K562 (cell line): ENCODE results near the gene TMEM184B. TPM values are rescaled to one million over a fixed set of nuclear protein-coding genes. Genes with fewer than 3 reads are reported as not detected.

Source experiments
- ATAC-seq: fragments of 200-7000 bp; cut with Tn5 transposase; 3 replicates; pipeline ENCODE4 v1.9.1; 2020; ENCODE audit warnings: moderate library complexity
- BruUV-seq: library from RNA; stranded (reverse); fragments of 400-500 nt; replicated peaks from 2 replicates; lab custom pipeline; 2021; lab: Mats Ljungman, UMichigan
- CTCF ChIA-PET: fragments of 300-600 bp; formaldehyde crosslinking; extraction: SDS; loops from one replicate; lab custom pipeline; 2021; ENCODE audit warnings: low intra/inter-chr PET ratio; lab: Yijun Ruan, JAX
- POLR2A ChIA-PET: fragments of 300-600, 350-650 bp; sonication (Branson Sonifier 250); formaldehyde crosslinking; extraction: SDS; loops from one replicate; lab custom pipeline; 2021; ENCODE audit warnings: antibody characterized with exemption, inconsistent platforms; lab: Yijun Ruan, JAX
- DNase-seq, 4 experiments: peaks; one replicate each; pipeline versions ENCODE4 v3.0.0 to v3.0.0-alpha.2; 2011 to 2018; ENCODE audit warnings: low spot score in 3 of 4, mixed read lengths in 3 of 4; ENCODE audit errors: extremely low read depth in 1 of 4
- FAIRE-seq: peaks from 2 replicates; lab custom pipeline; 2011; peaks lifted over from hg19 to GRCh38; lab: Jason Lieb, UNC
- H2AFZ ChIP-seq: 2 replicates; pipeline ENCODE4 v1.6.0; 2011; ENCODE audit warnings: low read depth, low read length, control low read depth, inconsistent platforms
- H3K27ac ChIP-seq: fragments of 200-600 bp; 3 replicates; pipeline ENCODE4 v1.8.0; 2011; ENCODE audit warnings: low read depth, mild to moderate bottlenecking, control low read depth, inconsistent platforms, low read length, moderate library complexity, mixed read lengths; ENCODE audit errors: extremely low read depth
- H3K27me3 ChIP-seq, 2 experiments: fragments of 300-600 bp in 1 of 2; 2 replicates in 1 of 2; 3 replicates in 1 of 2; pipeline versions ENCODE4 v1.6.0 to v1.8.0; 2011; ENCODE audit warnings: inconsistent platforms in 2 of 2, low read length in 2 of 2, mild to moderate bottlenecking in 1 of 2, mixed read lengths in 1 of 2, moderate library complexity in 1 of 2; ENCODE audit not compliant: control insufficient read depth in 2 of 2, insufficient read depth in 2 of 2
- H3K36me3 ChIP-seq: fragments of 300-600 bp; 3 replicates; pipeline ENCODE4 v1.8.0; 2011; ENCODE audit warnings: mild to moderate bottlenecking, low read length, inconsistent platforms; ENCODE audit not compliant: control insufficient read depth, insufficient read depth
- H3K4me1 ChIP-seq, 2 experiments: fragments of 200-600 bp in 1 of 2; replicated peaks in 1 of 2; 2 replicates in 1 of 2; 3 replicates in 1 of 2; pipeline versions ENCODE4 v1.5.1 to v1.8.0; 2011; ENCODE audit warnings: inconsistent platforms in 2 of 2, low read length in 2 of 2, mild to moderate bottlenecking in 1 of 2, mixed read lengths in 1 of 2, moderate library complexity in 1 of 2; ENCODE audit not compliant: control insufficient read depth in 2 of 2, insufficient read depth in 2 of 2
- H3K4me2 ChIP-seq: 2 replicates; pipeline ENCODE4 v1.6.1; 2011; ENCODE audit warnings: low read length, control low read depth, inconsistent platforms, mixed read lengths; ENCODE audit not compliant: insufficient read depth
- H3K4me3 ChIP-seq: fragments of 200-600 bp; sonication (generic), shearing (Covaris generic); 2 replicates; pipeline ENCODE4 v1.5.1; 2016; ENCODE audit warnings: control low read depth, inconsistent platforms
- H3K79me2 ChIP-seq: fragments of 200-600 bp; 3 replicates; pipeline ENCODE4 v1.8.0; 2011; ENCODE audit warnings: low read length, inconsistent platforms; ENCODE audit not compliant: control insufficient read depth, insufficient read depth
- H3K9ac ChIP-seq, 2 experiments: 2 replicates each; pipeline versions ENCODE4 v1.6.0 to v1.6.1; 2011; ENCODE audit warnings: low read depth in 2 of 2, low read length in 2 of 2, control low read depth in 1 of 2, inconsistent platforms in 1 of 2, mild to moderate bottlenecking in 1 of 2, mixed read lengths in 1 of 2; ENCODE audit not compliant: insufficient read depth in 1 of 2
- H3K9me1 ChIP-seq: one replicate; pipeline ENCODE4 v1.6.0; 2011; ENCODE audit warnings: inconsistent platforms, mild to moderate bottlenecking, low read length, moderate library complexity; ENCODE audit not compliant: control insufficient read depth, insufficient read depth
- H3K9me3 ChIP-seq: replicated peaks from 2 replicates; pipeline ENCODE4 v1.5.1; 2011; ENCODE audit warnings: low read depth, low read length, inconsistent platforms; ENCODE audit not compliant: control insufficient read depth, insufficient read depth
- H4K20me1 ChIP-seq: replicated peaks from 2 replicates; pipeline ENCODE4 v1.6.1; 2011; ENCODE audit warnings: low read length, inconsistent platforms, mixed read lengths; ENCODE audit not compliant: control insufficient read depth, insufficient read depth
- BMI1 ChIP-seq: fragments of 150-350 bp; IDR thresholded peaks from 2 replicates; pipeline ENCODE4 v1.6.1; 2014; ENCODE audit warnings: low read length
- MCM2 ChIP-seq: fragments of 450-650 bp; IDR thresholded peaks from 2 replicates; pipeline ENCODE4 v1.6.1; 2017; ENCODE audit warnings: low read depth, mild to moderate bottlenecking
- MYBL2 ChIP-seq, 2 experiments: fragments of 450-650 bp in 1 of 2; sonication (generic) in 1 of 2; formaldehyde crosslinking in 1 of 2; IDR thresholded peaks; 2 replicates each; pipeline versions ENCODE4 v1.6.1 to v1.8.1; 2017 to 2022; ENCODE audit warnings: borderline replicate concordance in 1 of 2, inconsistent platforms in 1 of 2, low read depth in 1 of 2, mild to moderate bottlenecking in 1 of 2, missing genetic modification reagents in 1 of 2, moderate library complexity in 1 of 2
- NFATC3 ChIP-seq: fragments of 450-650 bp; IDR thresholded peaks from 2 replicates; pipeline ENCODE4 v1.6.1; 2017; ENCODE audit warnings: mild to moderate bottlenecking
- SMAD2 ChIP-seq: fragments of 150-350 bp; IDR thresholded peaks from 2 replicates; pipeline ENCODE4 v1.6.1; 2014; ENCODE audit warnings: low read depth, mild to moderate bottlenecking, low read length
- ZNF699 ChIP-seq: fragments of 250-450 bp; sonication (Bioruptor Pico); IDR thresholded peaks from 2 replicates; pipeline ENCODE4 v1.8.0; 2021; ENCODE audit warnings: mild to moderate bottlenecking, moderate library complexity; ENCODE audit not compliant: insufficient replicate concordance
- WGBS: fragments of 100-300 bp; shearing (Covaris generic); methylation state at CpG from one replicate; pipeline ENCODE4 v1.1.6; 2016; ENCODE audit warnings: low coverage, mixed read lengths; ENCODE audit not compliant: insufficient coverage; ENCODE audit errors: missing lambda C conversion rate; 5-methylcytosine and 5-hydroxymethylcytosine counted together
- in situ Hi-C: fragments of 300-500 bp; cut with MboI; formaldehyde crosslinking; loops from 4 replicates; pipeline ENCODE4 v1.15.0; 2018; ENCODE audit warnings: inconsistent platforms, mixed read lengths
- intact Hi-C: fragments of 100-400 bp; cut with micrococcal nuclease; formaldehyde crosslinking; loops from 2 replicates; pipeline ENCODE4 v1.14.2; 2022
- polyA plus RNA-seq, 8 experiments: library from polyadenylated mRNA; depleted of rRNA in 4 of 8; stranded (reverse) in 5 of 8; unstranded in 3 of 8; fragments of >200 nt; fragmentation: Nextera tagmentation in 2 of 8; fragmentation: Illumina TruSeq in 1 of 8; extraction: Ambion mirVana in 2 of 8; extraction: Trizol in 1 of 8; gene quantifications; 2 replicates each; pipeline versions ENCODE4 v1.2.1 to v1.2.3, GENCODE V29; 2011 to 2014; ENCODE audit warnings: inconsistent platforms in 1 of 8, missing spikeins in 1 of 8
- total RNA-seq, 7 experiments: library from RNA; depleted of rRNA in 6 of 7; stranded (reverse); fragments of >200 nt in 6 of 7; fragmentation: Illumina TruSeq in 2 of 7; extraction: Trizol in 2 of 7; gene quantifications; 2 replicates each; pipeline versions ENCODE4 v1.2.1 to v1.2.3, GENCODE V29; 2011 to 2021; ENCODE audit warnings: low replicate concordance in 1 of 7
- TF ChIP-seq, protein P1 (sequence below): fragments of 250-450 bp; sonication (Bioruptor Pico); IDR thresholded peaks from 2 replicates; pipeline ENCODE4 v1.5.1; 2021; ENCODE audit warnings: mild to moderate bottlenecking
- TF ChIP-seq, protein P2 (sequence below): sonication (generic); formaldehyde crosslinking; IDR thresholded peaks from 2 replicates; pipeline ENCODE4 v1.8.0; 2022; ENCODE audit warnings: missing genetic modification reagents, mild to moderate bottlenecking, moderate library complexity, borderline replicate concordance

TMEM184B gene
- total and polyA plus RNA-seq, 9 of the 15 experiments (the other 6 are each of a cell fraction or from before 2014, with no cell fraction given), result 0.31 to 25.1 (median 6.2) TPM

DNA sequence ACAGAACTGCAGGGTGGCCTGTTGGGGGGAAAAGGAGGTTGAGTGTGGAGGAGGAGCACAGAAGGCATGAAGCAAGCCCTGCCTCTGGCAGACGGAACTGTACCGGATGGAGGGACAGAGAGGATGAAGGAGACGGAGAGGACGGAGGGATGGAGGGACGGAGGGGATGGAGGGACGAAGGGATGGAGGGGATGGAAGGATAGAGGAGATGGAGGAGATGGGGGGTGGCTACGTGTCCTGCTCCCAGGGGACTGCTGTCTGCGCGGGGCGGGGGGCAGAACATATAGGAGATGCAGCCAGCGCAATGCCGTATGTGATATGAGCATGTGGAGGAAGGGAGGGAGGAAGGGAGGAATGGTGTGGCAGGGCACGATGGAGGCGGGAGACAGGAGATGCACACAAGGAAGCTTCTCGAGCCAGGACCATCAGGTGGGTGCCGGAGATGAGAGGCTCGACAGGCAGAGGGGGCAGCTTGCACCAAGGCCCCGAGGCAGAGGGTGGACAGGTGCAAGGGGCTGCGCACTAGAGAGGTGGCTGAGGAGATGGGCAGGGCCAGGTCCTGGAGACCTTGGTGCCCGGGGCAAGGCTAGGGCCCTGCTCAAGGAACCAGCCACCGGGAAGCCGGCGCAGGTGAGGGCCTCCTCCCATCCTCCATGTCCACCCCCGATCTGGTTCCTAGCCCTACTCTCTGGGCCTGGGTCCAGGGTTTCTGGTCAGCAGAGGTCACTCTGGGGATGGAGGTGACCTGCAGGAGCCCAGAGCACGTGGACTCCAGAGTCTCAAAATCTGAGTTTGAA lies 45.8 kb downstream of the TMEM184B start:
- ChIA-PET CTCF (no interaction called here), POLR2A (no interaction called here)
- Histone ChIP-seq H3K4me2 (no peak overlapping the region), H3K27me3 (no peaks in the 10 kb centered on the region), H3K27ac (no peak overlapping the region), H3K4me3 (no peak overlapping the region), H3K4me1 (no peaks in the 10 kb centered on the region; a peak in 2 of 5 replicates), H3K9me3 (no peaks in the 10 kb centered on the region), H3K9me1 (no peaks in the 10 kb centered on the region), H3K36me3 (peaks cover 16% of the 10 kb centered on the region; the same call in 2 of the 3 replicates), H2AFZ (no peak overlapping the region), H4K20me1 (no peaks in the 10 kb centered on the region), H3K9ac (no peak overlapping the region), H3K79me2 (no peaks in the 10 kb centered on the region)
- in situ Hi-C loops (no loop called here), intact Hi-C loops (no loop called here)
- WGBS, result 90% methylated on average over 14 of the region's 25 CpGs
- FAIRE-seq (no peak), DNase-seq (no peak), ATAC-seq (no peak)
- no TSS peak for BruUV-seq
- TF ChIP-seq, protein P1, sequence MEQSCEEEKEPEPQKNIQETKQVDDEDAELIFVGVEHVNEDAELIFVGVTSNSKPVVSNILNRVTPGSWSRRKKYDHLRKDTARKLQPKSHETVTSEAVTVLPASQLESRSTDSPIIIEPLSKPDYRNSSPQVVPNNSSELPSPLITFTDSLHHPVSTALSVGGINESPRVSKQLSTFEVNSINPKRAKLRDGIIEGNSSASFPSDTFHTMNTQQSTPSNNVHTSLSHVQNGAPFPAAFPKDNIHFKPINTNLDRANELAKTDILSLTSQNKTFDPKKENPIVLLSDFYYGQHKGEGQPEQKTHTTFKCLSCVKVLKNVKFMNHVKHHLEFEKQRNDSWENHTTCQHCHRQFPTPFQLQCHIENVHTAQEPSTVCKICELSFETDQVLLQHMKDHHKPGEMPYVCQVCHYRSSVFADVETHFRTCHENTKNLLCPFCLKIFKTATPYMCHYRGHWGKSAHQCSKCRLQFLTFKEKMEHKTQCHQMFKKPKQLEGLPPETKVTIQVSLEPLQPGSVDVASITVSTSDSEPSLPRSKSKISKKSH (CRISPR knock-in tag), result no peak
- TF ChIP-seq BMI1 (no peak), NFATC3 (no peak), ZNF699 (CRISPR knock-in tag) (no peak), SMAD2 (no peak), MYBL2 (IDR thresholded peaks at IDR 0.05; ENCODE audit: low read depth) (no peak), MYBL2 (CRISPR knock-in tag; IDR thresholded peaks at IDR 0.05; ENCODE audit: borderline replicate concordance) (no peak), MCM2 (no peak)
- TF ChIP-seq, protein P2, sequence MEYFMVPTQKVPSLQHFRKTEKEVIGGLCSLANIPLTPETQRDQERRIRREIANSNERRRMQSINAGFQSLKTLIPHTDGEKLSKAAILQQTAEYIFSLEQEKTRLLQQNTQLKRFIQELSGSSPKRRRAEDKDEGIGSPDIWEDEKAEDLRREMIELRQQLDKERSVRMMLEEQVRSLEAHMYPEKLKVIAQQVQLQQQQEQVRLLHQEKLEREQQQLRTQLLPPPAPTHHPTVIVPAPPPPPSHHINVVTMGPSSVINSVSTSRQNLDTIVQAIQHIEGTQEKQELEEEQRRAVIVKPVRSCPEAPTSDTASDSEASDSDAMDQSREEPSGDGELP (CRISPR knock-in tag), result no peak
